ENCODE data around the gene FLT3LG. TPM values are rescaled to one million over a fixed set of nuclear protein-coding genes. Genes with fewer than 3 reads are reported as not detected.
A peak's percentile ranks its signal among the peaks of the same experiment; 100 is the strongest.

FLT3LG gene, protein sequence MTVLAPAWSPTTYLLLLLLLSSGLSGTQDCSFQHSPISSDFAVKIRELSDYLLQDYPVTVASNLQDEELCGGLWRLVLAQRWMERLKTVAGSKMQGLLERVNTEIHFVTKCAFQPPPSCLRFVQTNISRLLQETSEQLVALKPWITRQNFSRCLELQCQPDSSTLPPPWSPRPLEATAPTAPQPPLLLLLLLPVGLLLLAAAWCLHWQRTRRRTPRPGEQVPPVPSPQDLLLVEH
- total RNA-seq = 6.2 TPM
- long read RNA-seq, partial matches to known transcripts = 1 of 1 reads
- long read RNA-seq, other reads (novel, unspliced or antisense) = 0 of 1 reads

- peak; percentile 94 for DNase-seq (ENCODE audit: low spot score)
Observed at GRCh38 chr19:49473868-49474541, at the start of gene FLT3LG. FLT3LG (plus strand) TSS chr19:49474215; CDS start chr19:49474640, 425 bp downstream.

GRCh38 chr19:49425178-49425577 lies 48.8 kb upstream of the FLT3LG start, which contains the start of gene GFY:
GFY (plus strand) TSS chr19:49425388; CDS start chr19:49426431, 1,043 bp downstream.
- no peak for DNase-seq (ENCODE audit: low spot score)

DNA sequence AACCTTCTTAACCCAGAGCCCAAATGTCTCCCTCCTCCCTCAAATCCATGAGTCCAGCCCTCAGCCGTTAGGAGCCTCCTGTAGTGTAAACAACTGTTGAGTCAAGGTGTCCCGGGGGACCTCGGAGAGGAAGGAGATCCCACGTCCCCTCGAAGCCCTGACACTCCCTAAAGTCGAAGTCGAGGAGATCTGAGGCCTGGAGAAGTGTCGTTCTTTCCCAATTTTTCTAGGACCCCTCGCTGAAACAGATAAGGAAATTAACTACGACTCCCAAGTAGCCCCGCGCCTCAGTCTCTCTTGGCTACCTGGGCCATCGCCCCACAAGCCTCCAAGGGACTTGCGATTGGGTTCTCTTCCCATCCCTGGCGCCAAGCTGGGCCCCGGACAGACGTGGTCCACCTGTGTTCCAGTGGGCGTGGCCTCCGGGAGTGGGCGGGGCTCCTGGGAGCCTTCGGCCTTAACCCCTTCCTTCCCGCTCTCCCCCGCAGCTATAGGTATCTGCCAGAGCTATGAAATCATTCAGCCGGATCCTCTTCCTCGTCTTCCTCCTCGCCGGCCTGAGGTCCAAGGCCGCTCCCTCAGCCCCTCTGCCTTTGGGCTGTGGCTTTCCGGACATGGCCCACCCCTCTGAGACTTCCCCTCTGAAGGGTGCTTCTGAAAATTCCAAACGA lies 48.0 kb upstream of the FLT3LG start:
- no peak for DNase-seq (ENCODE audit: low spot score)

DNA sequence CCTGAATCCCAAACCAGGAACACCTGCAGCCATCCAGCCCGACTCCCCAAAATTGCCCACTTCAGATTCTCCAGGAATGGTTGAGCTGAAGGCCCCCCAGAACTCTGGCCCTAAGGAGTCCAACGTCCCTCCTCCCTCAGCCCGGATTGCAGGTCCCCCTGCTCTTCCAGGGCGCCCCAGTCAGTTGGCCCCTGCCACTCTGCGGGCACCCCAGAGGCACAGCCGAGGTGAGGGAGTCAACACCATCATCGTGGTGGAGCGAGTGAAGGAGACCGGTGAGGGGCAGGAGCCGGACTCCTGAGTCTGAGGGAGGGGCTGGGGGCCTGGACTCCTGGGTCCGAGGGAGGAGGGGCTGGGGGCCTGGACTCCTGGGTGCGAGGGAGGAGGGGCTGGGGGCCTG lies 46.7 kb upstream of the FLT3LG start:
- DNase-seq (ENCODE audit: low spot score) = no peak

- no peak for DNase-seq (ENCODE audit: low spot score)
Observed at GRCh38 chr19:49427855-49428546, 46.0 kb upstream of the FLT3LG start.

DNA sequence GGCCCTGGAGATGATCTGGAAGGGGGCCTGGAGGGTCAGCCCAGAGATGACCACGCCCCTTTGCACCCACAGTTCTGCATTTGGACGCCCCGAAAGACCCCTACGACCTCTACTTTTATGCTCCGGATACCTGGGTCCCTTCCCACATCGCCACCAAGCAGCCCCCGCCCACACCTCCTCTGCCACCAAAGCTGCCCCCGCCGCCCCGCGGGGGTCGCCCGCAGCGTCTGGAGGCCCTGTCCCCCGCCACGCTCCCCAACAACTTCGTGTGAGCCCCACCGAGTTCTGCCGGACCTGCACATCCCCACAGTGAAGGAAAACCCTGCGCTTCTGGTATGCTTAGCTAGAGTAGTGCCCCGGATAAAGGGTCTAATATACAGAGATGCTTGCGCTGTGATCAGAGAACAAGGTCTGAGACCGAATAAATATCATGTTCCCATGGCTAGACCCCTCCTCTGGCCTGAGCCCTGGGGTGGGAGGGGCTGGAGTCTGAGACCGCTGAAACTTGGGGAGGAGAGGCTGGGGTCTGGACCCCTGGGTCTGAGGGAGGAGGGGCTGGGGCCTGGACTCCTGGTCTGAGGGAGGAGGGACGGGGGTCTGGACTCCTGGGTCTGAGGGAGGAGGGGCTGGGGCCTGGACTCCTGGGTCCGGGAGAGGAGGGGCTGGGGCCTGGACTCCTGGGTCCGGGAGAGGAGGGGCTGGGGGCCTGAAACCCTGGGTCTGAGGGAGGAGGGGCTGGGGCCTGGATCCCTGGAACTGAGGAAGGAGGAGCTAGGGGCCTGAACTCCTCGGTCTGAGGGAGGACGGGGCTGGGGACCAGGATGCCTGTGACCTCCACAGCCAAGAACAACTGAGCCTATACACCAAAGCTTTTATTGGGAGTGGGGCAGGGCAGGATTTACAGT lies 45.2 kb upstream of the FLT3LG start:
- no peak for DNase-seq (ENCODE audit: low spot score)

DNA sequence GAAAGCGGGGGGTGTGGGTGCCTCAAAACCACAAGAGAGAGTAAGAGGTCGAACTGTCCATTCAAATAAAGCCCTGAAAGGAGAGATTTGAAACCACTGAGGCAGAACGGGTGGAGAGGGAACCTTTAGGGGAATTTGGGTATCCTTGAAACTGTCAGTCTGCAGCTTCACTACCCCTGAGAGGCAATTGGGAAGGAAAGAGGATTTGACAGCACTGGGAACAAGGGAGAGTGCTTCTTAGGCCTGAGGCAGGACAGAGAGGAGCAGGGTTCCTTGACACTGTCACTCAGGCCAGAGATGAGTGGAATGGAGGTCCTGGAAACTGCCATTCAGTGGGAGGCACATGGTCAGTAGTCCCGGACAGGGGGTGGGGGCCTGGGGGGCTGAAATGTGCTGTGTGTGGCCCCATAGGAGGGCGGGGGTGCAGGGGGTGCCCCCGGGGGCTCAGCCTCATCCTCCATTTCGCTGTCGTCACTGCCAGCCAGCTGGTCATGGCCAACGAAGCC lies 43.8 kb upstream of the FLT3LG start:
- no peak for DNase-seq (ENCODE audit: low spot score)

DNA sequence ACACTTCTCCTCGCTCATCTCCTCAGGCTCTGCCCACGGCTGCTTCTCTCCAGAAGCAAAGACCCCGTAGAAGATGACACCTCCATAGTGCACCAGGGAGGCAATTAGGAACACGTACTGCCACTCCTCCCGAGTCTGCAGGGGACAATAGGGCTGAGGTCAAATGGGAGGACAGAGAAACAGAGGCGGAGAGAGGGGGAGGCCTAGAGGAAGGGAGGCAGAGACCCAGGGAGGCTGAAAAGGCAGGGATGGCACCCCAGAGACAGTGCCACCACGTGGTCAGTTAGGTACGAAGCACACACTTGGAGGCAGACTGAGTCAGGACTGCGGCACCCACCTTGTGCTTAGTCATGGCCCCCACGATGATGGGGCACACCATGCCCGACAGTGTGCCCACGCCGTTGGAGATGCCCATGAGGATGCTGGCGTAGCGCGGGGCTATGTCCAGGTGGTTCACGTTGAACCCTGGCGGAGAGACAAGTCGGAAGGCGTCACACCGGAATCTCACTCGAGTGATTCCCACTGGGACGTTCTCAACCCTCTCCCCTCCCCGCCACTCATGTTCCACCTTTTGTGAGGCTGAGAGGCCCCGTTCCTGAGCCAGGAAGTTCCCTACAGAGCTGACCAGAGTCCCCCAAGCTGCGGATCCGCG lies 43.2 kb upstream of the FLT3LG start:
- DNase-seq (ENCODE audit: low spot score) = no peak

DNA sequence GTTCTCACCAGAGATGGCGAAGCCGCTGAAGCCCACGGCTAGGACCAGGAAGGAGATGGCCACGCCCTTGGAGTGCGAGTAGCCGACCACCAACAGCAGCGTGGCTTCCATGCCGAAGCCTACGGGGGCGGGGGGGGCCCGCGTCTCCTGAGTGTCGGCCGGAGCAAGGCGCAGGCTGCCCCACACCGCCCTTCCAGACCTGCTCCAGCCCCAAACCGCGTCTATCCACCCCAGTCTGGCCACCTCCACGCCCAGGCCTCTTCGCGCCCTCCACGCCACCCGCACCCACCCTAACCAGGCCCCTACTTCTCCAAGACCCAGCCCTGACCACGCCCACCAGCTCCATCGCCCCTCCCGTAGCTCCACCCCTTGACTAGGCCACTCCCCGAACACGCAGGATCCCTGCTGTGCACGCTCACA lies 42.7 kb upstream of the FLT3LG start:
- no peak for DNase-seq (ENCODE audit: low spot score)

DNA sequence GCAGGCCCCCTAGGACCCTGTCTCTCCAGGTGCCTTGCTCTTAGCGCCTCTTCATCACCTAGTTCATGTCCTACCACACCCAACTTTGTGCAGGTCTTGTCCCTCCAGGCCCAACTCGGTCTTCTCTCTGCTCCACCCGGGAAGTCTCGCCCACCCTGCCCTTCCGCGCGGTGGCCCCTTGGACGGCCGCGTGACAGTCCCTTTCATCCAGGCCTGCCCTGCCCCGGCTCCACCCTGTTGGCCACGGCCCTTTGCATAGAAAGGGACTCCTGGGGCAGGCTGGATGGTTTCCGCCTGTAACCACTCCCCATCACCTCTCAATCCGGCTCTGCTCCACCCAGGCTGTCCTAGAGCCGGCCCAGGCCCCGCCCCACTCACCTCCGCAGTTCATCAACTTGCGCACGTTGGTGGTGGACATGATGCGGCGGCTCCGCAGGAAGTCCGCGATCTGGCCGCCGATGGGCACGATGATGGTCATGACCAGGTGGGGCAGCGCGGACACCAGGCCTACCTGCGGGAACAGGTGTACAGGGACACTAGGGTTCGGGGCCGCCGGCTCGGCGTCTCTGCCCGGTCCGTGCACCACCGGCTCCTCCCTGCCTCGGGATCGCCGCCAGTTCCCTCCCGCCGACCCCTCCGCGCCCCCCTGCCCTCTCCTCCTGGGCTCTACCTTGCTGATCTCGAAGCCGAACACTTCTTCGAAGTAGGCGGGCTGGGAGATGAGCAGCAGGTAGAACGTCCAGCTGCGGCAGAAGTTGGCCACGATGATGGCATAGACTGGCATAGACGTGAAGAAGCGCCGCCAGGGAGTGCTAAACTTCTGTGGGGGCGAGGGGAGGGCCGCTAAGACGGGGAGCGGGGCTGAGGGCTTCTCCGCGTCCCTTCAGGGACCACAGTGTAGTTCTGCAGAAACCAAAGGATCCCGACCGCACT lies 41.6 kb upstream of the FLT3LG start:
- DNase-seq (ENCODE audit: low spot score) = no peak

DNA sequence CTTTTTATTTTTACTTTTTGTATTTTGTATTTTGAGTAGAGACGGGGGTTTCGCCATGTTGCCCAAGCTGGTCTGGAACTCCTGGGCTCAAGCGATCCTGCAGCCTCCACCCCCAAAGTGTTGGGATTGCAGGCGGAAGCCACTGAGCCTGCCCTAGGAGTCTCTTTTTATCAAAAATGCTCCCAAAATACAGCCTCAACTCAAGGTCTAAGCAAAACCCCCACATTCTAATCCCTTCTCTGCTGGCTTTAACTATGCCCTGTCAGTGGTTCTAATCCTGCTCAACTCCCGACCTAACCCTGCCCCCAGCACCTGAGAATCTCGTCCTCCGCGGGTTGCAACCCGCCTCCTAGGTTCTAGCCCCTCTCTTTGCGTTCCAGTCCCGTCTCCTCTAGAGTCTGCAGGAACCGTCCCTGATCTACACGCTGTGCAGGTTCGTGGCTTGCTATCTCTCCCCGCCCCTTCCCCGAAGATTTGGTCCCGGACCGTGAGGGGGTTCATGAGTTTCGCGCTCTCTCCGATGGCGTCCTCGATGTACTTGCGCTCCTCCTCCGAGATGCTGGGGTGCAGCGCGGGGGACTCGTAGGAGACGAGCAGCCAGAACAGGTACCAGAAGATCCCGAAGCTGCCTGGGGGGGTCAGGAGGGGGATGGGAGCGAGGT lies 40.6 kb upstream of the FLT3LG start:
- no peak for DNase-seq (ENCODE audit: low spot score)

DNA sequence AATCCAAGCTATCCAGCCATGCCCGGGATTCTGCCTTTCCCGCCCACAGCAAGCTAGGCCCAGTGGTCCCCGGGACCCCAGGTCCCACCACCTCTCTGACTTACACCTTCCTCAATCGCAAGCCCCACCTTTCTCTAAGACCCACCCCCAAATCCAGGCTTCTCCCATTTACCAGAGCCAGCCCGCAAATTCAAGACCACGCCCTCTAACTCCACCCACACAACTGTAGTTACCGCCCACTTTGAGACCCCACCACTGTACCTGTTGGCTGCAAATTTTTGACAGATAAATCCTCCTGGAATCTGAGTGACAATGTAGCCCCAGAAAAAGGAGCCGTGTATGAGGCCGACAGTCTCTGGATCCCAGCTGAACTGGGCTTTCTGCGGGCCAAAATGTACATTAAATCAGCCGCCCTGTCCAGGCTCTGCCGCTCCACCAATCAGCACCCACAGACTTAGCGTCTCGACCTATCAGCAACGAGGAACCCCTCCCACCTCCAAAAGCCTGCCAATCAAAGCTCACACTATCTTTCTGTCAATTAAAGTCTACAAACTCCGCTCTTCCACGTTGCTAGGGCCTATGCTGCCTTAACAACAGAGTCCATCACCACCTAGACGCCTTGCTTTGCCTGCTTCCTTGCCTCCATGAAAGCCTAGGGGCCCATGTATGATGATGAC lies 39.0 kb upstream of the FLT3LG start:
- DNase-seq (ENCODE audit: low spot score) = no peak

GRCh38 chr19:49435670-49436069 lies 38.3 kb upstream of the FLT3LG start:
- DNase-seq (ENCODE audit: low spot score) = no peak

GRCh38 chr19:49436381-49437017 lies 37.5 kb upstream of the FLT3LG start:
- DNase-seq (ENCODE audit: low spot score) = no peak

DNA sequence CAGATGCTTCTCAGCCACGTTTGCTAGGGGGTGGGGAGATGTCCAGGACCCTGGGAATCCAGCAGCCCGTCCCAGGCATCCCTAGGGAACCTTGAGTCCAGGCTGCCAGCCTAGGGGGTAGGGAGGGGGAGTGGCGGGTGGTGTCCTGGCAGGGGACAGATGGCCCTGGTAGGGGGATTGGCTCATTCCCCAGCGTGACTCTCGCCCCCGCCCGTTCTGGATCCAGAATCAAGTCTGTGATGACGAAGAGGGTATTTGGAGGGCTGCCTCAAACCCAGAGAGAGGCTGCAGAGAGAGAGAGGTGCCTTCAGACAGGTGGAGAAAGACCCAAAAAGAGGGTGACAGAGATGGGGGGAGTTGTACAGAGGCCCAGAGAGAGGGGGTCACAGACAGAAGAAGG lies 36.8 kb upstream of the FLT3LG start:
- DNase-seq (ENCODE audit: low spot score) = no peak

GRCh38 chr19:49438261-49438660 lies 35.8 kb upstream of the FLT3LG start:
- no peak for DNase-seq (ENCODE audit: low spot score)

DNA sequence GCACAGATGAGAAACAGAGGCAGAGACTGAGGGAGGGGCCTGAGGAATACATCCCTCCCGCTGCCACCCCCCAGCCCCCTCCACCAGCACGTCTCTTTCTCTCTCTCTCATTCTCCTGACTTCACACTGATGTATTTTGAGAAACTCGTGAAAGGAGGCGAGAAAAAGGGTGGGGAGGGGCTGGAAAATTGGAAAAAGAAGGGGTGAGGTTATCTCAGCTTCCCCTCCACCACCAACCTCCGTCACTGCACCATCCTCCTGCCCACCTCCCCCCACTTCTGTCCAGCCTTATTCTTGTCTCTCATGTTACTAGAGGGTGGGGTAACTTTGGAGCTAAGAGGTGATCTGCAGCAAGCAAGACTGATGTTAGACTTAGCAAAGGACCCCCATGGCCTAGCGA lies 34.2 kb upstream of the FLT3LG start:
- no peak for DNase-seq (ENCODE audit: low spot score)
